HepG2 (cell line): Measurements from ENCODE around the gene CD200. TPM values are rescaled to one million over a fixed set of nuclear protein-coding genes. Genes with fewer than 3 reads are reported as not detected.

ENCODE experiments used
- CTCF ChIP-seq: sonication (generic); formaldehyde crosslinking; IDR thresholded peaks from 2 replicates; pipeline ENCODE4 v1.5.0; 2020; ENCODE audit warnings: mild to moderate bottlenecking, missing genetic modification reagents, moderate library complexity
- HOXA5 ChIP-seq: sonication (generic); formaldehyde crosslinking; IDR thresholded peaks from 2 replicates; pipeline ENCODE4 v1.4.0; 2020; ENCODE audit warnings: missing genetic modification reagents
- KAT8 ChIP-seq: IDR thresholded peaks from 2 replicates; pipeline ENCODE4 v1.6.1; 2016; ENCODE audit warnings: missing genetic modification reagents, missing compliant biosample characterization
- MEIS2 ChIP-seq: sonication (generic); formaldehyde crosslinking; IDR thresholded peaks from 2 replicates; pipeline ENCODE4 v1.9.0; 2021; ENCODE audit warnings: mild to moderate bottlenecking, missing genetic modification reagents
- NCOA1 ChIP-seq: sonication (generic); formaldehyde crosslinking; IDR thresholded peaks from 2 replicates; pipeline ENCODE4 v1.9.0; 2021; ENCODE audit warnings: missing genetic modification reagents
- REST ChIP-seq, 2 experiments: IDR thresholded peaks; 2 replicates each; pipeline ENCODE4 v1.6.1; 2011 to 2012; ENCODE audit warnings: low read length in 2 of 2, borderline replicate concordance in 1 of 2, low read depth in 1 of 2, mild to moderate bottlenecking in 1 of 2, moderate library complexity in 1 of 2
- ZNF572 ChIP-seq: sonication (generic); formaldehyde crosslinking; IDR thresholded peaks from 2 replicates; pipeline ENCODE4 v1.5.1; 2020; ENCODE audit warnings: mild to moderate bottlenecking, missing genetic modification reagents
- ZSCAN21 ChIP-seq: sonication (generic); formaldehyde crosslinking; IDR thresholded peaks from 2 replicates; pipeline ENCODE4 v1.8.0; 2022; ENCODE audit warnings: mild to moderate bottlenecking, missing genetic modification reagents, moderate library complexity, borderline replicate concordance
- polyA plus RNA-seq, 8 experiments: library from polyadenylated mRNA; depleted of rRNA in 3 of 8; stranded (reverse) in 7 of 8; unstranded in 1 of 8; fragments of >200 nt; fragmentation: Illumina TruSeq in 4 of 8; extraction: Trizol in 4 of 8; gene quantifications; 2 replicates each; pipeline versions ENCODE4 v1.2.1 to v1.2.3, GENCODE V29; 2011 to 2016; ENCODE audit warnings: low read depth in 4 of 8, missing spikeins in 1 of 8, mixed read lengths in 1 of 8; ENCODE audit not compliant: insufficient read depth in 1 of 8
- total RNA-seq, 5 experiments: library from RNA; depleted of rRNA; stranded (reverse); fragments of >200 nt; fragmentation: Illumina TruSeq; extraction: Trizol; gene quantifications; 2 replicates each; pipeline ENCODE4 v1.2.3, GENCODE V29; 2016; ENCODE audit warnings: low read depth in 1 of 5
- TF ChIP-seq, protein P1 (sequence below): sonication (generic); formaldehyde crosslinking; IDR thresholded peaks from 2 replicates; pipeline ENCODE4 v1.4.0; 2020; ENCODE audit warnings: missing genetic modification reagents, borderline replicate concordance
- TF ChIP-seq, protein P2 (sequence below): IDR thresholded peaks from 2 replicates; pipeline ENCODE4 v1.6.1; 2018; ENCODE audit warnings: missing genetic modification reagents, mild to moderate bottlenecking, missing compliant biosample characterization
- TF ChIP-seq, protein P3 (sequence below): sonication (generic); formaldehyde crosslinking; conservative IDR thresholded peaks from 2 replicates; pipeline ENCODE4 v1.8.0; 2022; ENCODE audit warnings: mild to moderate bottlenecking, moderate library complexity, missing genetic modification reagents

The CD200 gene
- total and polyA plus RNA-seq, 2 of the 13 experiments (the other 11 are each of a cell fraction or from before 2014, with no cell fraction given): not detected

- TF ChIP-seq, protein P1, sequence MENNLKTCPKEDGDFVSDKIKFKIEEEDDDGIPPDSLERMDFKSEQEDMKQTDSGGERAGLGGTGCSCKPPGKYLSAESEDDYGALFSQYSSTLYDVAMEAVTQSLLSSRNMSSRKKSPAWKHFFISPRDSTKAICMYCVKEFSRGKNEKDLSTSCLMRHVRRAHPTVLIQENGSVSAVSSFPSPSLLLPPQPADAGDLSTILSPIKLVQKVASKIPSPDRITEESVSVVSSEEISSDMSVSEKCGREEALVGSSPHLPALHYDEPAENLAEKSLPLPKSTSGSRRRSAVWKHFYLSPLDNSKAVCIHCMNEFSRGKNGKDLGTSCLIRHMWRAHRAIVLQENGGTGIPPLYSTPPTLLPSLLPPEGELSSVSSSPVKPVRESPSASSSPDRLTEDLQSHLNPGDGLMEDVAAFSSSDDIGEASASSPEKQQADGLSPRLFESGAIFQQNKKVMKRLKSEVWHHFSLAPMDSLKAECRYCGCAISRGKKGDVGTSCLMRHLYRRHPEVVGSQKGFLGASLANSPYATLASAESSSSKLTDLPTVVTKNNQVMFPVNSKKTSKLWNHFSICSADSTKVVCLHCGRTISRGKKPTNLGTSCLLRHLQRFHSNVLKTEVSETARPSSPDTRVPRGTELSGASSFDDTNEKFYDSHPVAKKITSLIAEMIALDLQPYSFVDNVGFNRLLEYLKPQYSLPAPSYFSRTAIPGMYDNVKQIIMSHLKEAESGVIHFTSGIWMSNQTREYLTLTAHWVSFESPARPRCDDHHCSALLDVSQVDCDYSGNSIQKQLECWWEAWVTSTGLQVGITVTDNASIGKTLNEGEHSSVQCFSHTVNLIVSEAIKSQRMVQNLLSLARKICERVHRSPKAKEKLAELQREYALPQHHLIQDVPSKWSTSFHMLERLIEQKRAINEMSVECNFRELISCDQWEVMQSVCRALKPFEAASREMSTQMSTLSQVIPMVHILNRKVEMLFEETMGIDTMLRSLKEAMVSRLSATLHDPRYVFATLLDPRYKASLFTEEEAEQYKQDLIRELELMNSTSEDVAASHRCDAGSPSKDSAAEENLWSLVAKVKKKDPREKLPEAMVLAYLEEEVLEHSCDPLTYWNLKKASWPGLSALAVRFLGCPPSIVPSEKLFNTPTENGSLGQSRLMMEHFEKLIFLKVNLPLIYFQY (CRISPR knock-in tag): no peak
- TF ChIP-seq, protein P2, sequence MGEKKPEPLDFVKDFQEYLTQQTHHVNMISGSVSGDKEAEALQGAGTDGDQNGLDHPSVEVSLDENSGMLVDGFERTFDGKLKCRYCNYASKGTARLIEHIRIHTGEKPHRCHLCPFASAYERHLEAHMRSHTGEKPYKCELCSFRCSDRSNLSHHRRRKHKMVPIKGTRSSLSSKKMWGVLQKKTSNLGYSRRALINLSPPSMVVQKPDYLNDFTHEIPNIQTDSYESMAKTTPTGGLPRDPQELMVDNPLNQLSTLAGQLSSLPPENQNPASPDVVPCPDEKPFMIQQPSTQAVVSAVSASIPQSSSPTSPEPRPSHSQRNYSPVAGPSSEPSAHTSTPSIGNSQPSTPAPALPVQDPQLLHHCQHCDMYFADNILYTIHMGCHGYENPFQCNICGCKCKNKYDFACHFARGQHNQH (CRISPR knock-in tag): no peak
- no peak for TF ChIP-seq NCOA1 (CRISPR knock-in tag)
- no peak for TF ChIP-seq ZNF572
- no peak for TF ChIP-seq ZSCAN21 (CRISPR knock-in tag)
- TF ChIP-seq MEIS2 (CRISPR knock-in tag): no peak
- no peak for TF ChIP-seq KAT8 (CRISPR knock-in tag)
- no peak for TF ChIP-seq REST (IDR thresholded peaks at IDR 0.05; ENCODE audit: borderline replicate concordance in 1 of 2, low read depth in 1 of 2, low read length in 2 of 2)
- TF ChIP-seq, protein P3, sequence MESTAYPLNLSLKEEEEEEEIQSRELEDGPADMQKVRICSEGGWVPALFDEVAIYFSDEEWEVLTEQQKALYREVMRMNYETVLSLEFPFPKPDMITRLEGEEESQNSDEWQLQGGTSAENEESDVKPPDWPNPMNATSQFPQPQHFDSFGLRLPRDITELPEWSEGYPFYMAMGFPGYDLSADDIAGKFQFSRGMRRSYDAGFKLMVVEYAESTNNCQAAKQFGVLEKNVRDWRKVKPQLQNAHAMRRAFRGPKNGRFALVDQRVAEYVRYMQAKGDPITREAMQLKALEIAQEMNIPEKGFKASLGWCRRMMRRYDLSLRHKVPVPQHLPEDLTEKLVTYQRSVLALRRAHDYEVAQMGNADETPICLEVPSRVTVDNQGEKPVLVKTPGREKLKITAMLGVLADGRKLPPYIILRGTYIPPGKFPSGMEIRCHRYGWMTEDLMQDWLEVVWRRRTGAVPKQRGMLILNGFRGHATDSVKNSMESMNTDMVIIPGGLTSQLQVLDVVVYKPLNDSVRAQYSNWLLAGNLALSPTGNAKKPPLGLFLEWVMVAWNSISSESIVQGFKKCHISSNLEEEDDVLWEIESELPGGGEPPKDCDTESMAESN (CRISPR knock-in tag): no peak
- no peak for TF ChIP-seq HOXA5
- TF ChIP-seq CTCF (CRISPR knock-in tag): no peak
Measured at GRCh38 chr3:112393360-112393728, 60.4 kb downstream of the CD200 start (continued).
